Activated B cell treated with CpG ODN at 0.5 μM for 24 hours (primary cell): ENCODE results near the gene FASN. TPM values are rescaled to one million over a fixed set of nuclear protein-coding genes. Genes with fewer than 3 reads are reported as not detected.

Experiments used
- ATAC-seq: fragments of 200-7000 bp; cut with Tn5 transposase; one replicate; pipeline ENCODE4 v1.10.0; 2021; ENCODE audit warnings: low read depth, mild to moderate bottlenecking, moderate library complexity
- CTCF ChIA-PET: fragments of 350-600 bp; sonication (Branson Sonifier 250); formaldehyde crosslinking; loops from one replicate; lab custom pipeline; 2021; ENCODE audit warnings: antibody characterized with exemption; lab: Charles Lee
- POLR2A ChIA-PET: fragments of 350-600 bp; sonication (Branson Sonifier 250); formaldehyde crosslinking; loops from one replicate; lab custom pipeline; 2021; ENCODE audit warnings: antibody characterized with exemption; lab: Charles Lee
- DNase-seq: peaks from one replicate; pipeline ENCODE4 v3.0.0; 2022
- H3K27ac Mint-ChIP-seq: one replicate; pipeline ENCODE4 v1.8.0; 2020; ENCODE audit warnings: mixed read lengths
- H3K27me3 Mint-ChIP-seq: one replicate; pipeline ENCODE4 v1.8.0; 2021; ENCODE audit warnings: mixed read lengths
- H3K36me3 Mint-ChIP-seq: one replicate; pipeline ENCODE4 v1.8.0; 2021; ENCODE audit warnings: low read depth, mixed read lengths
- H3K4me1 Mint-ChIP-seq: one replicate; pipeline ENCODE4 v1.8.0; 2021; ENCODE audit warnings: mixed read lengths
- H3K4me3 Mint-ChIP-seq: one replicate; pipeline ENCODE4 v1.8.0; 2020; ENCODE audit warnings: mild to moderate bottlenecking, mixed read lengths
- H3K9me3 Mint-ChIP-seq: one replicate; pipeline ENCODE4 v1.8.0; 2020; ENCODE audit warnings: mixed read lengths
- CTCF ChIP-seq: fragments of 200-600 bp; IDR thresholded peaks from one replicate; pipeline ENCODE4 v1.8.0; 2022; ENCODE audit warnings: antibody characterized with exemption, mild to moderate bottlenecking
- intact Hi-C: fragments of 100-400 bp; cut with micrococcal nuclease; formaldehyde crosslinking; loops from one replicate; pipeline ENCODE4 v1.15.1; 2024
- total RNA-seq: library from RNA; stranded (reverse); gene quantifications from 2 replicates; pipeline ENCODE4 v1.2.3, GENCODE V29; 2022

FASN gene
- total RNA-seq, 1 donor from 2014 or later = 121 TPM

- CTCF ChIA-PET = no interaction called here
- Mint-ChIP-seq H3K27me3 (no peaks in the 10 kb centered on the region), H3K27ac (no peak overlapping the region), H3K4me3 (no peak overlapping the region), H3K4me1 (peaks cover 27% of the 10 kb centered on the region), H3K36me3 (no peaks in the 10 kb centered on the region), H3K9me3 (no peaks in the 10 kb centered on the region)
- no peak for ATAC-seq
- POLR2A ChIA-PET = interaction anchor here (0.7 kb wide), 1 partner anchor 419 kb away, joined by 3 read pairs; no protein-coding TSS in a partner anchor
- intact Hi-C loops = no loop called here
- TF ChIP-seq CTCF = no peak
- no peak for DNase-seq
Observed at GRCh38 chr17:82101301-82101715, 3.3 kb upstream of the FASN start.

DNA sequence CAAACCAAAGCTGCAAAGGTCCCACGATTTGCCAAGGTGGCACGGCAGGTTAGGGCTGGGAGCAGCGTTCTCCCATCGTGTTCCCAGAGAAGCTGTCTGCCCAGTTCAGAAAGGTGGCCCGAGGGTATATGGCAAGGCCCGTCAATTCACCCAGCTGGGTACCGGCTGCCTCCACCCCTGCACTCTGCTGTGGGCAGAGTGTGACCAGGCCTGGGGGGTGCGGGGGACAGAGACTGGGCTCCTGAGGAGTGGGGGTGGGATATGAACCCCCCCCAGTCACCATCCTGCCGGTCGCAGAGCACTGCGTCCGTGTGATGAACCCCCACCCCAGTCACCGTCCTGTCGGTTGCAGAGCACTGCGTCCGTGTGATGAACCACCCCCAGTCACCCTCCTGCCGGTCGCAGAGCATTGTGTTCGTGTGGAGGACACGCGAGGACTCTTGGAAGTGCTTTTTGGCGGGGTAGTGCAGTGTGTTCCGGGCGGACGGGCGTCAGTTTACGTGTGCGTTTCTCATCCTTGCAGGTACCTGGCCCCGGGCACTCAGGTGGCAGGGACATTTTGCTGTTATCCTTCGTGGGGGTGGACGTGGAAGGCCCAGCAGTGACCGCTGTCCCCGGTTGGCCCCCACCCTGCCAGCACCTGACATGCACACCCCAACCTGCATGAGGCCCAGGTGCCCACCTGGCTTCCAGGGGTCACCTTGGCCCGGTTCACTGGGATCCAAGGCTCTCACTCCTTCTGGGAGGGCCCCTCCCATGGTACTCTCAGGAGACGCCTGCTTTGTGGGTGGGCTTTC is 2.7 kb upstream of the FASN start:
- DNase-seq (no peak), ATAC-seq (no peak)
- Mint-ChIP-seq H3K27ac (no peak overlapping the region), H3K4me1 (peaks cover 23% of the 10 kb centered on the region), H3K36me3 (peaks cover 2% of the 10 kb centered on the region), H3K27me3 (no peaks in the 10 kb centered on the region), H3K9me3 (no peaks in the 10 kb centered on the region), H3K4me3 (no peak overlapping the region)
- no peak for TF ChIP-seq CTCF
- ChIA-PET POLR2A (interaction anchor here (1.4 kb wide), 1 partner anchor 78 kb away, joined by 4 read pairs; the partner anchor contains the start of genes CENPX and LRRC45), CTCF (no interaction called here)
- intact Hi-C loops = no loop called here

DNA sequence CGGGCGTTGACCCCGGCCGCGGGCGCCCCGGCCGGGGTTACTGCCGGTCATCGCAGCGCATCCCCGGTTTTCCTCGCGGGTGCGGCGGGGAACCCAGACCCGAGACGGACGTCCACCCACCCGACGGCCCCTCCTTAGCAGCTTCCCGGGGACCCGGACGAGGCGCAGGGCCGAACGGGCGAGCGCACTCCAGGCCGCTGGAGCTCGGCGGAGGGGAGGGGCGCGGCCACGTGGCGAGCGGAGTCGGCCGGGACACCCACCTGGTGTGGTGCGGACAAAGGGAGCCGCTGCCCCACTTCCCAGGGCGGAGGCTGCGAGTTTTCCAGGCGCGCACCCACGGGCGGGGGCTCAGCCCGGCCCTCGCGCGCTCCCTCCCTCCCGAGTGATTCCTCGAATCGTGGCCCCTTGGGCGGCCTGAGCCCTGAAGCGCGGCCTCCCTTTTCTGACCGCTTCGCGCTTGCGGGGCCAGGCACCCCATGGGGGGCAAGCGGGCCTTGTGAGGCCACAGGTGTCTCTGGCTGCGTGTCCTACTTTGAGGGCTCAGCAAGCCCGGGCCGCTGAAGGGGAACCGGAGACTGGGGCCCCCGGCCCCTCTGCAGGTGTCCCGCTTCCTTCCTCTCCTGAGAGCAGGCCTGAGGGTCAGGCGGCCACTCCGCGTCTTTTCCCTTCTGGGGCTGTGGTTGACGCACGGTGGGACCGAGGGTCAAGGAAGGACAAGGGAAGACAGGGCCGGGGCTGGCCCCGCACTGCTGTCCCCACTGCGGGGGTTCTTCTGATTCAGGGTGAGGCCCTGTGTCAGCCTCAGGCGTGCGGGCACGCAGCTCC is 1.1 kb upstream of the FASN start:
- H3K27ac Mint-ChIP-seq = peak overlapping the region; percentile 79
- TF ChIP-seq CTCF = no peak
- H3K4me3 Mint-ChIP-seq = peak overlapping the region; percentile 83
- CTCF ChIA-PET = interaction anchor here (1.2 to 1.8 kb wide), 3 partner anchors 8 to 69 kb away, joined by 4 to 6 read pairs (median 4); partner anchors contain the start of gene DCXR
- intact Hi-C loops = loop anchor here (1.0 to 10.0 kb wide), 11 partner anchors 34 to 653 kb away; partner anchors contain the start of genes ACTG1, ASPSCR1, DCXR and DUS1L
- no peaks in the 10 kb centered on the region for H3K9me3 Mint-ChIP-seq
- ATAC-seq = peak; percentile 2
- peaks cover 6% of the 10 kb centered on the region for H3K36me3 Mint-ChIP-seq
- H3K4me1 Mint-ChIP-seq = peaks cover 16% of the 10 kb centered on the region
- DNase-seq = no peak
- POLR2A ChIA-PET = interaction anchor here (0.6 to 3.5 kb wide), 22 partner anchors 8 to 493 kb away, joined by 3 to 28 read pairs (median 4); partner anchors contain the start of genes ARL16, CCDC137, CENPX and DCXR
- no peaks in the 10 kb centered on the region for H3K27me3 Mint-ChIP-seq

GRCh38 chr17:82097919-82098168 is 192 bp downstream of the FASN start:
- ATAC-seq (no peak), DNase-seq (no peak)
- intact Hi-C loops = loop anchor here (1.0 to 10.0 kb wide), 11 partner anchors 33 to 654 kb away; partner anchors contain the start of genes ACTG1, ASPSCR1, DCXR and DUS1L
- Mint-ChIP-seq H3K9me3 (no peaks in the 10 kb centered on the region), H3K27ac (no peak overlapping the region), H3K36me3 (peaks cover 12% of the 10 kb centered on the region), H3K4me1 (peaks cover 16% of the 10 kb centered on the region), H3K27me3 (no peaks in the 10 kb centered on the region), H3K4me3 (peak overlapping the region; percentile 73)
- POLR2A ChIA-PET = interaction anchor here (1.0 to 3.5 kb wide), 14 partner anchors 8 to 414 kb away, joined by 3 to 28 read pairs (median 4); partner anchors contain the start of genes ARL16, DCXR, DUS1L and HGS
- no peak for TF ChIP-seq CTCF
- CTCF ChIA-PET = interaction anchor here (1.5 to 1.8 kb wide), 2 partner anchors 9 to 68 kb away, joined by 4 to 6 read pairs; no protein-coding TSS in a partner anchor
